Measurements from ENCODE around the gene SEC16A. TPM values are rescaled to one million over a fixed set of nuclear protein-coding genes. Genes with fewer than 3 reads are reported as not detected.
A peak's percentile ranks its signal among the peaks of the same experiment; 100 is the strongest.

The SEC16A gene
- polyA plus RNA-seq, 1 donor = 38.4 TPM

- DNase-seq = no peak
Measured at GRCh38 chr9:136501686-136502085, 18.8 kb upstream of the SEC16A start.

DNA sequence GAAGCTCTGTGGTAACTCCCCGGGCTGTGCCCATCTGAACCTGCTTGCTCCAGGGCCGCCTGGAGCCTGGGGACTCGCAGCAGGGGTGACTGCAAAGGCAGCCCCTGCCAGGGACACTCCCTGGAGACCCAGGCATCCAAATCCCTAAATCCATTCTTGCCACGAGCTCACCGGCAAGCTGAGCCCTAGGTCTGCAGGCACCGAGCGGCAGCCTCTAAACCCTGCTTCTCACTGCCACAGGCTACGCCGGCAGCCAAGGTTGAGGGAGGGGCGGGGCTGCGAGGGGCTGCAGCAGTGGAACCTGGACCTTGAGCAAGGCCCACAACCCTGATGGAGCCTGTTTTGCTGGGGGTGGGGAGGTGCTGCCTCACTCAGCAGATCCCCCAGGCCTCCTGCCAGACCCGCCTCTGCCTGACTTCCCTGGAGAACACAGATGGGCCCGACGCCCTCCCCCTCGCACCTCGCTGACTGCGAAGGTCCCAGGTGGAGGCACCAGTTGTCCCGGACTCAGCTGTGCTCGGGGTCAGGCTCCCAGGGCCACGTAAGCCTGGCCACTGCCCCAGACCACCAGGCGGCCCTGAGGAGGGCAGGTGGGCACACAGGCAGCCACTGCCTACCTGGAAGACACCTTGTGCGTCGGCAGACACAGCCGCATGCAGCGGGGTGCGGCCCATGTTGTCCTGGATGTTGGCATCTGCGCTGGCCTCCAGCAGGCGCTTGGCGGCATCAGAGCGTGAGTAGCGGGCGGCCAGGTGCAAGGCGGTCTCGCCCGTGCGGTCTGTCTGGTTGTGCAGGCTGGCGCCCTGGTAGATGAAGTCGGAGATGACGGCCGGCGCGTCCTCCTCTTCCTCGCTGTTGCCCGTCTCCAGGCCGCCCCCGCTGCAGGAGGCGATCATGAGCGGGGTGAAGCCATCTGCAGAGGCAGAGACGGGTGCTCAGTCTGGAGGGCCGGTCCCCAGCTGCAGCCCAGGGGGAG is 17.4 kb upstream of the SEC16A start:
- no peak for DNase-seq

DNA sequence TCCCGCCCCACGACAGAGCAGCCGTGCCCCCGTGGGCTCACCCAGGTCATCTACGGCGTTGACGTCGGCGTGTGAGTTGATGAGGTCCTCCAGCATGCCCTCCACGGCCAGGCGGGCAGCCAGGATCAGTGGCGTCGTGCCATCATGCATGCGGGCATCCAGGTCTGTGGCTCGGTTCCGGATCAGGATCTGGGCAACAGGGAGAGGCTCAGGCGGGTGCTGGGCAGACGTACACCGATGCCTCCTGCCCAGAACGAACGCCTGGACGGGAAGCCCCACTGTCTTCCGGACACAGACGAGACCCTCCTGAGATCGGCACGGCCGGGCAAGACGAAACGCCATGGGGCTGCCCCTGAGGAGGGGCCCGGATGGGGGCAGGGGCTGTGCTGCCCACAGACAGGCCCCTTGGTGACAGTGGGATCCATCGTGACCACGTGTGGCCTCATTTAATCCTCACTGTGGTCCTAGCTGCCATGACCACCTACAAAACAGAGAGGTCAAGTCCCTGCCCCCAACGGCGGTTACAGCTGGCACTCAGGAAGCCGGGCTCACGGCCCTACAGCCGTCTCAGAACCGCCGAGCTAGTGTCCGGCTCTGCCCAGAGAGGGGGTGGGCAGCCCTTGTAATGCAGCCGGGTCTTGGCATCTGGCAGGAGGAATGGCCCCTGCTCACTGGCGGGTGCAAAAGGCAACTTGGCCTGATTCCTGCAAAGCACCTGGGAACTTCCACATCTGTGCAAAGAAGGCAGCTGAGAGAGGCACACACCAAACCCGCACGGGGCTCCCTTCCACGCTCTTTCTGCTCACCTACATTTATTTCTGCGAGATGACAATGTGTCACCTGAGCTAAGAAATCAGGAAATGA is 16.5 kb upstream of the SEC16A start:
- no peak for DNase-seq

DNA sequence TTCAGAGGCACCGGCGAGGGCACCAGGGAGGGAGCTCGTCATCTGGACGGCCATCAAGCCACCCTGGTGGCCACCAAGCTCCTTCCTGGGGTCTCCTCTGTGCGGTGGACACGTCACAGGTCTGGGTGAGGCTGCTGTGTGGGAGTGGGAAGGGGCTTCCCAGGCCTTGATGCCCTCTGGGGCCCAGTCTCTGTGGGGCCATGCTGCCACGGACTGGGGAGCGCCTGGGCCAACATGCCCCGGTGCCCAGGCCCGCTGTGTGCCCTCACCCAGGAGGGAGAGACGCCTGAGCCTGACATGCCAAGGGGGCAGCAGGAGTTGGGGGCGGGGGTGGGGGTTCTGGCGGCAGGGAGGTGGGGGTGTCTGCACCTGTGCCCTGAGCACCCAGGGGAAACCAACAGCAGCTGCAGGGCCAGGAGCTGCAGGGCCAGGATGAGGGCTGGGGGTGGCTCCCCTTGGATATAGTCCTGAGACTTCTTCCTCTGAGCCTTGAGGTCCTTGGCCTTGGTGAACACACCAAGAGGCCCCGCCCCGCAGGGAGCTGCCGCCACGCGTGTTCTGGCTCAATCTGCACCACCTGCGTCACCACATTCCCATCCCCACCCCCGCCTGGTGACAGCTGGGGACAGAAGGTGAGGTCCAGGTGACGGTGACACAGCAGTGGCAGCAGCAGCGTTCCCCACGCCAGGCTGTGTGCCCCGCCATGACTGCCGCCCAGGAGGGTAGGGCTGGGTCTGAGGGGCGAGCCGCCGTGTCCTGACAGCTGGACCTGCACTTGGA is 15.3 kb upstream of the SEC16A start:
- no peak for DNase-seq

DNA sequence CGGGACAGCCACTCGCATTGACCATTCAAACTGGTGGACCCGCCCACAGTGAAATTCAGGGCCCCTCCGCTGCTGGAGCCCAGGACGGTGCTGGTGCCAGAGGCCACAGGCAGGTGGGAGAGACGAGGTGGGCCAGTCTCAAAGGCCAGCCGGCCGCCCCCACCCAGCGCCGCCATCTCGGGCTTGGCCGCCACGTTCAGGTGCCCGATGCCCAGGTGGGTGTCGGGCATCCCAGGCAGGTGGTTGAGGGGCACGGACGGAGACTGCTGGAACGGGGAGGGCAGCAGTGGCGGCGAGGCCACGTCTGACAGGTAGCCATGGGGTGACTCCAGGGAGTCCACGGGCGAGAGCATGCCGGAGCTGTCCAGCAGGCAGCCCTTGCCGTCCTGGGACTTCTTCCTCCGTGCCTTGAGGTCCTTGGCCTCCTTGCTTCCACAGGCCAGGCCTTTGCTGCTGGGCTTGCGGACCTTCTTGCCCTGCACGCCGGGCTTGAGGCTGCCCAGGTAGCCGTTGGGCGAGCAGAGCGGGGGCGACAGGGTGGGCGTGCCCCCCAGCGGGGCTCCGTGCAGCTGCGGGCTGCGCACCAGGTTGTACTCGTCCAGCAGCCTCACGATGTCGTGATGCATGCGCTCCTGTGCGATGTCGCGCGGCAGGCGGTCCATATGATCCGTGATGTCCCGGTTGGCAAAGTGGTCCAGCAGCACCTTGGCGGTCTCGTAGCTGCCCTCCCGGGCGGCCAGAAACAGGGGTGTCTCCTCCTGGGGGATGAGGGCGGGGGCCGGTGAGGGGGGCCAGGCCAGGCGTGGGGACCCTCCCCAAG is 14.2 kb upstream of the SEC16A start:
- DNase-seq = no peak

- no peak for DNase-seq
Measured at GRCh38 chr9:136496181-136496580, 13.3 kb upstream of the SEC16A start.

DNA sequence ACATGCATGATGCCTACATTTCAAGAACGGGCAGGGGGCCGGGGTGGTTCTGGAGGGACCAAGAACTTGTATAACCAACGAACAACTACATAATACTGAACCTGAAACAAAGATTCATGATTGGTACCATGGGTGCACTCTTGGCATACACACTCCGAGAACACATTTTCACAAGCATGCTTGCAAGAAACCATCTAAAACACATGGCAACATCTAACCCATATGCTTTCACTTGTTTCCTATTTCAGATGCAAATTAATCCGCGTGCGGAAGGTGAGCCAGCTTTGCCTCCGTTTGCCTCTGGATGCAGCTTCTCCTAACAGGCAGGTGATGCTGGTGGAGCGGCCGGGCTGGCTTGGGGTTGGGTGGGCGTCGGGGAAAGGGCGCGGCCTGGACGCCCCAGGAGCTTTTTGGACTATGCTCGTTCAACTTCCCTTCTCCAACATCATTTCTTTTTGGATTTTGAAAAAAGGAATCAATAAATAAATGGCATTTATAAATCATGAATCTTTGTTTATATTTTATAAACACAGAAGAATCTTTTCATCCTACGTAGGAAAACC is 12.5 kb upstream of the SEC16A start:
- DNase-seq = no peak

- DNase-seq = no peak
Measured at GRCh38 chr9:136494531-136495215, 11.8 kb upstream of the SEC16A start.

GRCh38 chr9:136494012-136494411 is 11.2 kb upstream of the SEC16A start:
- DNase-seq = no peak

DNA sequence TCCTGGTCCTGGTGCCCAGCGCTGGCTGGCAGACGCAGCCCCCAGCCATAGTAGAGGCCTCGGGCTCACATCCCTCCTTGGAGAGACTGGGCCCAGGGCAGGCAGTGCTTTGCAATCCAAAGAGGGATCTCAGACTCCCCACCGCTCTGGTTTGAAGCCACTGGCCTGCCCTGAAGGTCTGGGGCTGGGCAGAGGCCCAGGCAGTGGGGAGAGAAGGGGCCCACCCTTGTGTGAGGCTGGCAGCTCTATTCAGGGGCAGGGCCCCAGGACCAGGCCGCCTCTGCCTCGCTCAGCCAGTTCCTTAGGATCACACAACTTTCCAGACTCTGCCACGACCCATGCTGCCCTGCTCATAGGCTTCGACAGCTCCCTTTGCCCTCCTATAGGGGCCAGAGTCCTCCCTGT is 10.7 kb upstream of the SEC16A start:
- no peak for DNase-seq

GRCh38 chr9:136492978-136493522 is 10.2 kb upstream of the SEC16A start:
- peak; percentile 40 for DNase-seq

- DNase-seq = no peak
Measured at GRCh38 chr9:136489731-136490130, 6.9 kb upstream of the SEC16A start.

GRCh38 chr9:136488247-136489214 is 5.7 kb upstream of the SEC16A start:
- peak; percentile 35 for DNase-seq

DNA sequence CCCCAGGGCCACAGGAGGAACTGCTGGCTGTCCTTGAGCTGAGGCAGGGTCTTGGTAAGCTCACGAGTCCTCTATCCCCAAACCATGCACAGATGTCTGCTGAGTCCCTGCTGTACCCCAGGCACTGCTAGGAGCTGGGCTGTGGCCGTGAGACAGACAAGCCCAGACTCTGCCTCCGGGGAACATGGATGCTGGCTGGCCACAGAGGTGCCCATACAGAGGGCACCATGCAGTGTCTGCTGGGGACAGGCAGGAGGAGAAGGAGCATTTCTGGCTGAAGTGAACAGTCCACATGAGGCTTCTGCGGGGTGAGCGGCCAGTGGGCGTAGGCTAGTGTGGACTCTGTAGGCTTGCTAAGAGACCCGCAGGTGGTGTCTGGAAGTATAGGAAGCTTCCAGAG is 4.8 kb upstream of the SEC16A start:
- no peak for DNase-seq

DNA sequence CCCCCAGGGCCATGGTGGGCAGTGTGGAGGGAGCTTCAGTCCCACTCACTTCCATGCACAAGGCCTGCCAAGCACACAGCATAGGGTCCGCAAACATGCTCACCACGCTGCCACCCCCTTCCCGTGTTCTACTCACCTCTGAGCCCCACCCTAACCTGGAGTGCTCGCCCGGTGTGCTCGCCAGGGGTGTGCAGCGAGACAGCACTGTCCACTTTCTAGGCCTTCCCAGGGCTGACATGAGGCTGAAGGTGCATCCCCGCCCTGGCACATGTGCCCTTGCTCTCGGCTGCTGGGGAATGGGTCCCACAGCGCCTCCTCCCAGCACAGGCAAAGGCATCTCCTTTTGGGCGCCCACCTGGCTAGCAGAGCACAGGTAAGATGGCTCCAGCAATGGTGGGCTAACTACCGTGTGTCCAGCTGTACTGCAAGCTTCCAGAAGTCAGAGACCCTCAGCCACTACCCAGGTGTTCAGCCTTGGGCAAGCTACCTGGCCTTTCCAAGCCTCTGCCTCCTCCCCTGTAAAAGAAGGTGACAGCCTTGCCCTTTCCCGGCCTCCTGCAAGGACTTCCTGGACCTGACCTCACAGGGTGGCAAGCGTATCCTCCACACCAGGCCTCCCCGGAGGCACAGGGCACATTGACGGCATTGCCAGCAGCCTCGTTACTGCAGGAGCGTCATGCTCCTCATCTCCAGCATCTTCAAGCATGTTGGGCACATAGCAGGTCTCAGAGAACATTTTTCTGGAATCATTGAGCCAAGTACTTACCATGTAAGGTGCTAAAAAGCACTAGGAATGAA is 4.2 kb upstream of the SEC16A start:
- DNase-seq = no peak

GRCh38 chr9:136486131-136486530 is 3.3 kb upstream of the SEC16A start:
- no peak for DNase-seq

DNA sequence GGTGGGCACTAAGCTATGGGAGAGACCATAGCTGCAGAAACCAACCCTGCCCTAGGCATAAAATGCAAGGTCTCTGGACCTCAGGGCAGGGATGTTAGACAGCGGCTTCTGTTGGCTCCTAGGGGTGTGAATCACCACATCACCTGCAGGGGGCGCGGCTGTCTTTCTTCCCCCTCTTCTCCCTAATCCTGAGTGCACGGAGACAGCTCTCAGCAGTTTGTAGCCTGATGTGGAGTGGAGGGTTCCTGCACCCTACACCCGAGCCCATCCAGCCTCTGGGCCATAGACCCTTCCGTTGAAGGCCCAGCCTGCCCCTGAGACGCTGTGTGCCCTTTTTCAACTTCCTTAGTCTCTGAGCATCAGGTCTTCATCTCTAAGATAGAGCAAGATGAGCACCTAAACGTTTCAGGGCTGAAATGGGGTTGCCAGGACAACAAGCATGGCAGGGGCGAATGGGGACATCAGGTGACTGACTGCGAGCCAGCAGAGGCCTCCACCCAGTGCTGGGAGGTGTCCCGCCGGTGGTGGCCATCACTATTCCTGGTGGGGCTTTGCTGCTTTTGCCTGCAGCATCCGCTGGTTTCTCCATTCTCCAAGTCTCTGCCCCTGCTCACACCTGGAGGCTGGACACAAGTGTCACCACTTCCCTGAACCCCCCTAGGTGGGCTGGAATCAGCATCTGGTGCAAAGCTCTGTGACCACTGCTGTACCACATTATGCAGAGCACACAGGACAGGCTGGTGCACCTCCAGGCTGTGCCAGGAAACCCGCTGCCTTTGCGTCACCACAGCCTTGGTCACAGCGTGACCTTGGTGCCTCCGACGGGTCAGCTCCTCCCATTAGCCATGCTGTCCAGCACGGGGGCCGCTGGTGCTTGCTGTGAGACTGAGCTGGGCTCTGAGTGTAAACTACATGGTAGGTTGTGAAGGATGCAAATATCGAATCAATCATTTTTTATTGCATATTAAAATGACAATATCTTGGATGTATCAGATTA is 2.5 kb upstream of the SEC16A start:
- peak; percentile 80 for DNase-seq
